GM18858 (cell line): Measurements from ENCODE around the gene FAM229B.

Source experiments
- ATAC-seq: cut with Tn5 transposase; IDR thresholded peaks from one replicate; pipeline ENCODE4 v1.9.1; 2021; ENCODE audit not compliant: unreplicated experiment

Gene FAM229B

DNA sequence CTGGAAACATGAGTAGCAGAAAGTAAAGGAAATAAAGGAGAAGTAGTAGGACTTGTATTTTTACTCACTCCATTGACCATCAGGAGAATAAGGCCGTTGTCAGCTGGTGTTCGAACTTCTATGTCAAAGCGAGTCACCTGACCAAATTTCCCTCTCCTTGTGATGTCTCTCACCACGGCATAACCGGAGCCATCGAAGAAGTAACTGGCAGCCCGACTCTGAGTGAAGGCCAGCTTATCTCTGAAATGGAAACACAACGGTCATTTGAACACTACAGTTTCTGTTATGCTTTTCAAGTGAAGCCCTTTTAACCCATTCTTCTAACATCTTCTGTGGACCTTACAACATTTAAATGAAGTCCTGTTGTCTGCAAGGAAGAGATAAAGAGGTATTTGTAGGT, 51.7 kb downstream of the FAM229B start:
- ATAC-seq = no peak

DNA sequence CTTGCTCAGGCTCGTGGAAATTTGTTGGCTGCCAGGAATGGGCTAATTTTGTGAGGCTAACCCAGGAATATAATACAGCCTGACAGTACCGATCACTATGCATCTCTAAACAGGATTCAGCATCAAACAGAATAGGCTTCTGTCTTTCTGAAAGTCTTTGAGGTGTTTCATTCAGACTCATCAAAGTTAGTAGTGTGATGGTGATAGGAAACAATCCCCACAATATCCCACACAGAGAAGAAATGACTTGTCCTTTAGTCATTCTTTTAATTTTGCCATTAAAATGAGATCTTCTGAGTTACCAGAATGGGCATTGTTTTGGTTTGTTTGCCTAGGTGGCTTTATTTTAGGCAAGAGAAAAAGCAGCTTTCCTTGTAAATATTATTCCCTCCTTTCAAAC, 54.3 kb downstream of the FAM229B start:
- no peak for ATAC-seq

DNA sequence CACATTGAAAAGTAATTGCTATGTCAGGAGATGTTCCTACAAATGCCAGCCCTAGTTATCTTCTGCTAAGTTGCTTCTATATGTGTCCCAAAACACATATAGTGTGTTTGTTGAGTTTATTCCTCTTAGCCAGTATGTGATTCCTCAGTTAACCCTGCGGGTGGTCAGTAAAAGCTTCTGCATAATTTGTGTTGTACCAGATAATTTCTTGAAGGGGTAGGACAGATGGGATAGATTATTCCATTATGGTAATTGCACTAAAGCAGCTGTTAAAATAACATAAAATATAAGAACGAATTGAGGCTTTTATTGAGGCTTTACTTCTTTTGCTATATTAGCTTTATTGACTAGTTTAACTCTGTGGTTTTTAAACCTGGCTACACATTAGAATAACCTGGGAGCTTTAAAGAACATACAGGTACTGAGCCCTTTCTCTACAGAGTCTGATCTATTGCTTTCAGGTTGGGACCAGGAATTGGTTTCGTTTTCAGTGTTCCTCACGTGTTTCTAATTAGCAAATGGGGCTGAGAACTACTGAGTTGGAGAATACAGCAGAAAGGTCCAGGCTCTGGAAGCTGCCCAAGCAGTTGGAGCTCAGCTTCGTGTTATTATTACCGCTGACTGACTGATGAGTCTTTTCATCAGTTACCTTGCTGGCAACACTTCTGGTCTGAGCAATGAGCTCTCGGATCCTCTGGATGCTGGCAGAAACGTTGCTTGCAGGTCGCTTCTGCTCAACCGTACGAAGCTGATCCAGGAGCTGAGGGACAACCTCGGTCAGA, 56.9 kb downstream of the FAM229B start:
- no peak for ATAC-seq

DNA sequence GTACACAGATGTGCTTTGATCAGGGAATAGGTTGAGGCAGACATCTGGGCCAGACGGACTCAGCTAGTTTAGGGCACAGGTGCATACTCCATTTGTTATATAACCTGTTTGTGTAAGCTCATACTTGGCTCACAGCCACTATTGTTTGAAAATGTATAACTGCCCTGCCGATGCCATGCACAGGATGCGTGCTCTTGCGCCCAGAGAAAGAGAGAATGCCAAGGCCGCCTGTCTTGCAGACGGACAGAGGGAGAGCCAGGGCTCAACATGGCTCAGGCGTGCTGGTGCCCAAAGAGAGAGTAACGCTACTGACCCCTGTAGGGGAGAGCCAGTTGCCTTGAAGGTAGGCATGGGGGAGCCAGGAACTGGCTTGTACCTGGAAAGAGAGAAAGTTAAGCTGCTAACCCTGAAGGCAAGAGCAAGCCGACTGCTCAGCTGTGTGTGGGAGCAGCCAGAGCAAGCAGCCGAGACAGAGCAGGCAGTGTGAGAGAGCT, 57.7 kb downstream of the FAM229B start:
- no peak for ATAC-seq

DNA sequence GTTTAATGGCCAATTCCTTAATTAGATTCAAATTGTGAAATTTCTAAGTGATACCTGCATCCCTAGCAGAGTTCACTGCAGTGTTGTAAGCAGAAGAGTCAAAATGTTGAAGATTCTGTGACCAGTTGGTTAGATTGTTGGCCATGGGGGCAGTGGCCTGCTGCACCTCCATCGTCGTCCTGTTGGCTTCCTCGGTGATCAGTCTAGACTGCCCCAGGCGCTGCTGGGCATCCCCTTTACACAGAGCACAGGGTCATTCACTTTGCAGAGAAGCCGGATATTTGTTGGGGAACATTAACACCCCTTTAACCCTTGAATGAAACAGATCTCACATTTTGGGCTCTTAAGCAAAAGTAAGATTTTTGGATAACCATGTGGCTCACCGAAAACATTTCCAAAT, 60.7 kb downstream of the FAM229B start:
- no peak for ATAC-seq

DNA sequence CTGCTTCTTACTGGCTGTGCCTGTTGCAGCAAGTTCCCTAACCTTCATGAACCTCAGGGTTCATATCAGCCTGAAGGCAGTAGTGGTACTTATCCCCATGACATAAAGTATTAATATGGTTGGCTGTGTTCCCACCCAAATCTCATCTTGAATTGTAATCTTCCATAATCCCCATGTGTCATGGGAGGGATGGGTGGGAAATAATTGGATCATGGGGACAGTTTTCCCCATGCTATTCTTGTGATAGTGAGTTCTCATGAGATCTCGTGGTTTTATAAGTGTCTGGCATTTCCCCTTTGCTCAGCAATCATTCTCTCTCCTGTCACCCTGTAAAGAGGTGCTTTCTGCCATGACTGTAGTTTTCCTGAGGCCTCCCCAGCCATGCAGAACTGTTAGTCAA, 61.8 kb downstream of the FAM229B start:
- no peak for ATAC-seq

DNA sequence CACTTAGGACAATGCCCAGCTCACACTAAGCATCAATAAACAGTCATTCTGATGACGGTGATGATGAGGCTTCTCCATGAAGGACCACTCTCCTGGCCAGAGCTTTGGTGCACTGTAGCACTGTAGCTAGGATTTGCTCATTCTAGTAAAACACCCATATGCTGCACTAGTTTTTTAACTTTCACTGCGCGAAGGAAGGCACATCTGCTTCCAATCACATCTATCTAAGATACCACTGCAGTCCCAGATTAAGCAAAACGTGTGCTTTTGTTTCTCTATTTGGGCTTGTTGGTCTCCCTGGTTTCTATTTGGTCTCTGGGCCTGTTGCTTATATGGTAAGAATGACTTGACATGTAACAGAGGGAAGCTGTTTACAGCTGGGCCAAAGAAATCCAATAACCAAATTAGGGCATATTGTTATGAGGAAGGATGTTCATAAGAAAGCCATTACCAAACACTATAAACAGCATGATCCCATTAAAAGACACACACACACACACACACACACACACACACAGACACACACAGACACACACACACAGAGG, 62.4 kb downstream of the FAM229B start:
- no peak for ATAC-seq

DNA sequence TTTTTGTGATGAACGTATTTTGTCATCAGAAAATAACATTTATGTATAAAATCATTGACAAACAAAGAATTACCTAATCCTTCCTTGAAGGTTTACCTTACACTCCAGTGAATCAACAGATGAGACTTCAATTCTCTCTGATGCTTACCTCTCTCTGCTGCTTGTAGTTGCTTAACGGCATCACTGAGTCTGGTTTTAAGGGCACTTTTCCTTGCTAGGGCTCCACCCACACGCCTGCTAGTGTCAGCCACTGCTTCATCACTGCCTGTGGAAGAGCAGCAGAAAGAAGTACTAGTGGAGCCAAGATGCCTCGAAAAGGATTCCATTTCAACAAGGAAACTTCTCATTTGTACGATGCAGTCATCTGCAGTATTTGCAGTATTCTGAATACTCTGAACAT, 63.0 kb downstream of the FAM229B start:
- no peak for ATAC-seq
